ENCODE data around the gene PRKG1. TPM values are rescaled to one million over a fixed set of nuclear protein-coding genes. Genes with fewer than 3 reads are reported as not detected.

The PRKG1 gene
- total and polyA plus RNA-seq, 2 donors (not counting 1 experiment from before 2014, with no cell fraction given): not detected

GRCh38 chr10:51342381-51342780, 268.1 kb downstream of the PRKG1 start:
- Histone ChIP-seq H3K79me2 (ENCODE audit: control insufficient read depth, insufficient read depth, low read length) (no peaks in the 10 kb centered on the region), H3K4me2 (replicated peaks; ENCODE audit: low read depth, low read length, poor library complexity, severe bottlenecking) (no peak overlapping the region), H4K20me1 (ENCODE audit: control insufficient read depth, insufficient read depth, low read length, poor library complexity, severe bottlenecking) (no peaks in the 10 kb centered on the region), H3K36me3 (replicated peaks in 1 of 2; ENCODE audit: control extremely low read depth in 1 of 2, control insufficient read depth in 1 of 2, extremely low read depth in 1 of 2, insufficient read depth in 2 of 2, low read length in 1 of 2) (no peaks in the 10 kb centered on the region), H3K27me3 (replicated peaks in 1 of 4; ENCODE audit: control extremely low read depth in 1 of 4, control insufficient read depth in 3 of 4, insufficient read depth in 4 of 4, low read length in 3 of 4) (no peaks in the 10 kb centered on the region), H2AFZ (ENCODE audit: insufficient read depth, low read depth, low read length, poor library complexity, severe bottlenecking) (no peak overlapping the region), H3K9ac (ENCODE audit: low read length) (no peak overlapping the region), H3K4me3 (ENCODE audit: control extremely low read depth in 1 of 5, extremely low read depth in 1 of 5, insufficient read depth in 1 of 5, low read depth in 2 of 5, low read length in 4 of 5) (no peak overlapping the region), H3K4me1 (ENCODE audit: control insufficient read depth in 2 of 2, insufficient read depth in 2 of 2, low read length in 2 of 2) (no peaks in the 10 kb centered on the region), H3K9me3 (ENCODE audit: control extremely low read depth in 1 of 3, control insufficient read depth in 2 of 3, insufficient read depth in 1 of 3, low read length in 2 of 3) (no peaks in the 10 kb centered on the region), H3K27ac (ENCODE audit: low read length in 2 of 2) (no peak overlapping the region)
- Mint-ChIP-seq H3K4me3 (no peak overlapping the region), H3K9me3 (ENCODE audit: insufficient read depth) (no peaks in the 10 kb centered on the region), H3K27ac (no peak overlapping the region), H3K4me1 (no peaks in the 10 kb centered on the region), H3K27me3 (no peaks in the 10 kb centered on the region)
- ChIA-PET POLR2A (no interaction called here), CTCF (no interaction called here)
- ATAC-seq (ENCODE audit: low read depth) (no peak), DNase-seq (no peak)
- TF ChIP-seq CTCF (IDR thresholded peaks at IDR 0.05) (no peak), EZH2 (IDR thresholded peaks at IDR 0.05; ENCODE audit: borderline replicate concordance, insufficient read depth, low read depth, low read length, poor library complexity, severe bottlenecking) (no peak)
- WGBS (ENCODE audit: insufficient coverage): no CpG with 5 or more reads among the region's 1 CpG
- intact Hi-C loops (cut with micrococcal nuclease): no loop called here

- Mint-ChIP-seq H3K27ac (no peak overlapping the region), H3K9me3 (ENCODE audit: insufficient read depth) (no peaks in the 10 kb centered on the region), H3K4me1 (no peaks in the 10 kb centered on the region), H3K4me3 (no peak overlapping the region), H3K27me3 (no peaks in the 10 kb centered on the region)
- ChIA-PET CTCF (no interaction called here), POLR2A (no interaction called here)
- intact Hi-C loops (cut with micrococcal nuclease): no loop called here
- Histone ChIP-seq H3K4me1 (ENCODE audit: control insufficient read depth in 2 of 2, insufficient read depth in 2 of 2, low read length in 2 of 2) (no peaks in the 10 kb centered on the region), H3K9ac (ENCODE audit: low read length) (no peak overlapping the region), H3K79me2 (ENCODE audit: control insufficient read depth, insufficient read depth, low read length) (no peaks in the 10 kb centered on the region), H3K4me2 (replicated peaks; ENCODE audit: low read depth, low read length, poor library complexity, severe bottlenecking) (no peak overlapping the region), H3K27ac (ENCODE audit: low read length in 2 of 2) (no peak overlapping the region), H3K36me3 (replicated peaks in 1 of 2; ENCODE audit: control extremely low read depth in 1 of 2, control insufficient read depth in 1 of 2, extremely low read depth in 1 of 2, insufficient read depth in 2 of 2, low read length in 1 of 2) (no peaks in the 10 kb centered on the region), H3K27me3 (replicated peaks in 1 of 4; ENCODE audit: control extremely low read depth in 1 of 4, control insufficient read depth in 3 of 4, insufficient read depth in 4 of 4, low read length in 3 of 4) (no peaks in the 10 kb centered on the region), H3K9me3 (ENCODE audit: control extremely low read depth in 1 of 3, control insufficient read depth in 2 of 3, insufficient read depth in 1 of 3, low read length in 2 of 3) (no peaks in the 10 kb centered on the region), H3K4me3 (ENCODE audit: control extremely low read depth in 1 of 5, extremely low read depth in 1 of 5, insufficient read depth in 1 of 5, low read depth in 2 of 5, low read length in 4 of 5) (no peak overlapping the region), H2AFZ (ENCODE audit: insufficient read depth, low read depth, low read length, poor library complexity, severe bottlenecking) (no peak overlapping the region), H4K20me1 (ENCODE audit: control insufficient read depth, insufficient read depth, low read length, poor library complexity, severe bottlenecking) (no peaks in the 10 kb centered on the region)
- ATAC-seq (ENCODE audit: low read depth) (no peak), DNase-seq (no peak)
- no CpG with 5 or more reads among the region's 1 CpG for WGBS (ENCODE audit: insufficient coverage)
- TF ChIP-seq EZH2 (IDR thresholded peaks at IDR 0.05; ENCODE audit: borderline replicate concordance, insufficient read depth, low read depth, low read length, poor library complexity, severe bottlenecking) (no peak), CTCF (IDR thresholded peaks at IDR 0.05) (no peak)
Measured at GRCh38 chr10:51343391-51343790, 269.1 kb downstream of the PRKG1 start.

All from B cell (primary cell).